ENCODE data around the gene CTSH.
"Not testable (repeated sequence)": the region's sequence is repeated elsewhere in the genome, so short reads cannot be mapped to it uniquely, and the experiment has no call there.

GRCh38 chr15:78928176-78928575, 16.7 kb downstream of the CTSH start:
- not testable (repeated sequence) for TF ChIP-seq CTCF (optimal IDR thresholded peaks at IDR 0.05 in 1 of 3, IDR thresholded peaks at IDR 0.05 in 1 of 3, conservative IDR thresholded peaks at IDR 0.05 in 1 of 3; ENCODE audit: extremely low read depth in 1 of 3, insufficient read depth in 2 of 3, low read length in 3 of 3); EZH2 (IDR thresholded peaks at IDR 0.05; ENCODE audit: low read length)

Data from keratinocyte (primary cell).